DOHH2 (cell line): Measurements from ENCODE around the gene TMEM52B.

ENCODE experiments used
- H3F3A ChIP-seq: fragments of 200-600 bp; sonication (generic), shearing (Covaris generic); 2 replicates; pipeline ENCODE4 v1.6.0; 2016; ENCODE audit warnings: antibody characterized with exemption, mild to moderate bottlenecking; ENCODE audit not compliant: control insufficient read depth, insufficient read depth
- H3K27ac ChIP-seq: fragments of 200-600 bp; sonication (generic); 2 replicates; pipeline ENCODE4 v1.5.1; 2014; ENCODE audit warnings: low read depth, mild to moderate bottlenecking, low read length, moderate library complexity
- H3K27me3 ChIP-seq: fragments of 200-600 bp; sonication (generic); 2 replicates; pipeline ENCODE4 v1.6.1; 2014; ENCODE audit warnings: mild to moderate bottlenecking, low read length, mixed read lengths; ENCODE audit not compliant: control insufficient read depth
- H3K36me3 ChIP-seq: fragments of 200-600 bp; sonication (generic); 2 replicates; pipeline ENCODE4 v1.6.1; 2014; ENCODE audit warnings: mild to moderate bottlenecking, low read length, moderate library complexity, mixed read lengths; ENCODE audit not compliant: control insufficient read depth
- H3K4me1 ChIP-seq: fragments of 200-600 bp; sonication (generic); 2 replicates; pipeline ENCODE4 v1.6.1; 2014; ENCODE audit warnings: mild to moderate bottlenecking, low read length, mixed read lengths; ENCODE audit not compliant: control insufficient read depth
- H3K4me2 ChIP-seq: fragments of 200-600 bp; sonication (generic); 2 replicates; pipeline ENCODE4 v1.6.0; 2014; ENCODE audit warnings: mild to moderate bottlenecking, low read length, moderate library complexity
- H3K4me3 ChIP-seq: fragments of 200-600 bp; sonication (generic); 2 replicates; pipeline ENCODE4 v1.5.1; 2014; ENCODE audit warnings: mild to moderate bottlenecking, low read length, mixed read lengths
- H3K79me2 ChIP-seq: fragments of 200-600 bp; sonication (generic); 2 replicates; pipeline ENCODE4 v1.6.1; 2014; ENCODE audit warnings: mild to moderate bottlenecking, low read length, mixed read lengths; ENCODE audit not compliant: control insufficient read depth
- H3K9me2 ChIP-seq: fragments of 200-600 bp; sonication (generic); replicated peaks from 2 replicates; pipeline ENCODE4 v1.6.1; 2014; ENCODE audit warnings: mild to moderate bottlenecking, low read length, mixed read lengths; ENCODE audit not compliant: control insufficient read depth
- H3K9me3 ChIP-seq: fragments of 200-600 bp; sonication (generic); 2 replicates; pipeline ENCODE4 v1.6.1; 2014; ENCODE audit warnings: antibody characterized with exemption, low read length, mixed read lengths; ENCODE audit not compliant: control insufficient read depth, insufficient read depth
- H4K20me1 ChIP-seq: fragments of 200-600 bp; sonication (generic); 2 replicates; pipeline ENCODE4 v1.6.0; 2014; ENCODE audit warnings: low read depth, mild to moderate bottlenecking, antibody characterized with exemption, low read length, moderate library complexity; ENCODE audit not compliant: control insufficient read depth, insufficient read depth
- EZH2phosphoT487 ChIP-seq: fragments of 200-600 bp; sonication (generic); IDR thresholded peaks from 2 replicates; pipeline ENCODE4 v1.6.1; 2017; ENCODE audit warnings: borderline replicate concordance, mild to moderate bottlenecking, antibody characterized with exemption, low read length, moderate library complexity, mixed read lengths
- TF ChIP-seq, protein P1 (sequence below): fragments of 200-600 bp; sonication (generic); IDR thresholded peaks from one replicate; pipeline ENCODE4 v1.5.1; 2014; ENCODE audit warnings: antibody characterized with exemption, mild to moderate bottlenecking, low read depth, low read length; ENCODE audit not compliant: poor library complexity, severe bottlenecking

The TMEM52B gene

DNA sequence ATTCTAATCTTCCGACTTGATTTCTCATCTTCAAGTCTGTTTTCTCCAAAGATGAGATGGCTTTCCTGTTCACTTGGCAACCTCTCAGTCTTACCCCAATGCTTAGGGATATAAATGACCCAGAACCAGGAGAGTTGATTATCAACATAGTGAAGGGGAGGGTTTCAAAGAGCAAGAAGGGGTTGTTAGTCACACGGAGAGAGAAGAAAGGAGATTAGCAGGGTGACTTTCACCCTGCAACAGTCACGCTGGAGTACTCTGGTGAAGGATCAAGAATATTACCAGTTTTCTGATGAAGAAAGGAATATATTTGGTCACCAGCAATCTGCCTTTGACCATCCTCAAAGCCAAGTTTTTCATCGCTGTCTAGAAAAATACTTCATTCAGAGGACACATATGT is at the start of gene TMEM52B:
TMEM52B (plus strand) TSS at position 212 of the 400 bp plus-strand sequence. CDS start 543 bp downstream, outside the sequence.
- TF ChIP-seq, protein P1, sequence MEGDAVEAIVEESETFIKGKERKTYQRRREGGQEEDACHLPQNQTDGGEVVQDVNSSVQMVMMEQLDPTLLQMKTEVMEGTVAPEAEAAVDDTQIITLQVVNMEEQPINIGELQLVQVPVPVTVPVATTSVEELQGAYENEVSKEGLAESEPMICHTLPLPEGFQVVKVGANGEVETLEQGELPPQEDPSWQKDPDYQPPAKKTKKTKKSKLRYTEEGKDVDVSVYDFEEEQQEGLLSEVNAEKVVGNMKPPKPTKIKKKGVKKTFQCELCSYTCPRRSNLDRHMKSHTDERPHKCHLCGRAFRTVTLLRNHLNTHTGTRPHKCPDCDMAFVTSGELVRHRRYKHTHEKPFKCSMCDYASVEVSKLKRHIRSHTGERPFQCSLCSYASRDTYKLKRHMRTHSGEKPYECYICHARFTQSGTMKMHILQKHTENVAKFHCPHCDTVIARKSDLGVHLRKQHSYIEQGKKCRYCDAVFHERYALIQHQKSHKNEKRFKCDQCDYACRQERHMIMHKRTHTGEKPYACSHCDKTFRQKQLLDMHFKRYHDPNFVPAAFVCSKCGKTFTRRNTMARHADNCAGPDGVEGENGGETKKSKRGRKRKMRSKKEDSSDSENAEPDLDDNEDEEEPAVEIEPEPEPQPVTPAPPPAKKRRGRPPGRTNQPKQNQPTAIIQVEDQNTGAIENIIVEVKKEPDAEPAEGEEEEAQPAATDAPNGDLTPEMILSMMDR = no peak
- no peak for TF ChIP-seq EZH2phosphoT487
- no peak within 1 kb of the TSS for H3K27ac ChIP-seq

DNA sequence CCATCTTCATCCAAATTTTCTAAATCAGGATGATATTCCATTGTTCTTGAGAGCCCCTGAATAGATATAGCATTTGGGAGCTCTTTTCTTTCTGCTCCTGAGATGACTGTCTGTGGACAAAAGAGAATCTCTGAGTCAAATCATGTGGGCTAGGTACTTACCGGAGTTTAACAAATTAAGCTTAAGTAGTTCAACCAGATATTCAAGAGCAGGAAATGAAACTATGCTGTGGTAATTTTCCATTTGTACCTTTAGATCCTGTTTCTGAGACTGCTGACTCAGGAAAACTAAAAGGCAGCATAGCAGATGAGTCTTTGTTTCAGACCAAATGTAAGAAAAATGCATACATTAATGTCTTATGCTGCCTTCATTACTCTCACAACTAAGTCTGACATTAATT is 48.8 kb upstream of the TMEM52B start, which contains the start of gene CLEC7A:
CLEC7A (minus strand) TSS at position 158 of the 400 bp plus-strand sequence; CDS start at position 41, 117 bp downstream.
- peaks cover 9% of the 10 kb centered on the region for H3K27me3 ChIP-seq

More for the DNA sequence above, at the start of gene TMEM52B:
- Histone ChIP-seq H3K27me3 (peaks cover 12% of the 10 kb centered on the region), H4K20me1 (no peaks in the 10 kb centered on the region), H3K36me3 (no peaks in the 10 kb centered on the region), H3K79me2 (no peaks in the 10 kb centered on the region), H3K4me2 (no peak within 1 kb of the TSS), H3K4me1 (no peaks in the 10 kb centered on the region), H3K9me3 (no peaks in the 10 kb centered on the region), H3F3A (no peaks in the 10 kb centered on the region), H3K4me3 (no peak within 1 kb of the TSS), H3K9me2 (no peaks in the 10 kb centered on the region)

DNA sequence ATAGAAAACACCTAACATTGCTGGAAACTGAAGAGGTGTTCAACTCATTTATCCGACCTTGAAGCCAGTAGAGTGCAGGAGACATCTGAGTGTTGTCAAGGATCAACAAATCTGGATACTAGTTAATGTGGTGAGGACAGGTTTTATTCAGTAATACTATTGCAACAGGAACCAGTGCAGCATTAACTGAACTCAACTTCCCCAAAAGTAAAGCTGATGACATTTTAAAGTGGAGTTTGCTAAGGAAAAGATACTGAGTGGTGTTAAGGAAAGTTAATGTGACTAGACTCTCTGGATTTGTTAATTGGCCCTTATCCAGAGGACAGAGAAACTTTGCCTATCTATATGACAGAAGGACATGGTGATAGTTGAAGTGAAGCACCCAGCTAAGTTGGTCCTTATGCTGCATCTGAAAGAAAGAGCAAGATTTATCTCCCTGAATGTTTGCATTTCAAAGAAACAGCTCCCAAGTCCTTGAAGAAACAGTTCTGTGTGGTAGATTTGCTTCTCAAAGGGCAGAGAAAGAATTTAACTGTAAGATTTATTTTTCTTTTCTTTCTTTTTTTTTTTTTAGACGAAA is 47.6 kb upstream of the TMEM52B start:
- Histone ChIP-seq H4K20me1 (no peaks in the 10 kb centered on the region), H3K79me2 (no peaks in the 10 kb centered on the region), H3K9me2 (no peaks in the 10 kb centered on the region), H3F3A (no peaks in the 10 kb centered on the region), H3K9me3 (no peaks in the 10 kb centered on the region), H3K36me3 (no peaks in the 10 kb centered on the region), H3K4me3 (no peak overlapping the region), H3K4me2 (no peak overlapping the region), H3K27me3 (peaks cover 6% of the 10 kb centered on the region), H3K27ac (no peak overlapping the region), H3K4me1 (peaks cover 8% of the 10 kb centered on the region)
- TF ChIP-seq, protein P1 = no peak
- no peak for TF ChIP-seq EZH2phosphoT487

More for the DNA sequence above, 48.8 kb upstream of the TMEM52B start, which contains the start of gene CLEC7A:
- TF ChIP-seq, protein P1 = no peak
- no peak for TF ChIP-seq EZH2phosphoT487
- Histone ChIP-seq H3K9me3 (no peaks in the 10 kb centered on the region), H3K4me1 (peaks cover 8% of the 10 kb centered on the region), H3K27ac (no peak within 1 kb of the TSS), H3K36me3 (no peaks in the 10 kb centered on the region), H3K4me3 (no peak within 1 kb of the TSS), H3F3A (no peaks in the 10 kb centered on the region), H4K20me1 (no peaks in the 10 kb centered on the region), H3K79me2 (no peaks in the 10 kb centered on the region), H3K4me2 (peak within 1 kb of the TSS; percentile 38), H3K9me2 (no peaks in the 10 kb centered on the region)
